Measurements from ENCODE around the gene LYPLA2. TPM values are rescaled to one million over a fixed set of nuclear protein-coding genes. Genes with fewer than 3 reads are reported as not detected.
"Not testable (repeated sequence)": the region's sequence is repeated elsewhere in the genome, so short reads cannot be mapped to it uniquely, and the experiment has no call there.

LYPLA2 gene
- total and polyA plus RNA-seq, 2 experiments from 2014 or later: 73.6 to 150 TPM

GRCh38 chr1:23772854-23773242 is 18.1 kb upstream of the LYPLA2 start:
- no peak for DNase-seq (ENCODE audit: low read depth in 1 of 2, low spot score in 1 of 2)
- no peaks in the 10 kb centered on the region for H3K36me3 ChIP-seq
- H3K4me1 ChIP-seq (ENCODE audit: low read depth): peaks cover 22% of the 10 kb centered on the region
- H3K9me3 ChIP-seq (ENCODE audit: low read depth): no peaks in the 10 kb centered on the region
- no peak overlapping the region for H3K27ac ChIP-seq
- H3K4me3 ChIP-seq: no peak overlapping the region
- TF ChIP-seq CTCF (IDR thresholded peaks at IDR 0.05; ENCODE audit: low read depth, low read length): no peak
- no peaks in the 10 kb centered on the region for H3K27me3 ChIP-seq

GRCh38 chr1:23774174-23774880 is 16.6 kb upstream of the LYPLA2 start:
- peak overlapping the region; percentile 36 for H3K27ac ChIP-seq
- no peak for DNase-seq (ENCODE audit: low read depth in 1 of 2, low spot score in 1 of 2)
- TF ChIP-seq CTCF (IDR thresholded peaks at IDR 0.05; ENCODE audit: low read depth, low read length): no peak

DNA sequence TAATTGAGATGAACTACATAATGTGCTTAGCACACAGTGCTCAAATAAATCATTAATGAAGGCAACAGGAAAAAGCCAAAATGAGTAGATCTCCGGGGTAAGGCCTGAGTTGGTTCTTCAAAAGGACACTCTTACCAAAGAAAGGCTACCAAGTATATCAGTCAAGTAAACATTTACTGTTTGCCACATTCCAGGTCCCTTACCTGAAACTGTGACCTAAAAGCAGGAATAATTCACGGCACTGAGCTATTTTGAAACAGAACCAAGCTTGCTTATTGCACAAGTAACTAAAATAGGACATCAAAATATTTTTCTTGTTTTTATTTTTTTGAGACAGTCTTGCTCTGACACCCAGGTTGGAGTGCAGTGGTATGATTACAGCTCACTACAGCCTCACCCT is 14.7 kb upstream of the LYPLA2 start:
- no peak for DNase-seq (ENCODE audit: low read depth in 1 of 2, low spot score in 1 of 2)
- no peaks in the 10 kb centered on the region for H3K9me3 ChIP-seq (ENCODE audit: low read depth)
- no peak overlapping the region for H3K27ac ChIP-seq
- H3K4me1 ChIP-seq (ENCODE audit: low read depth): peaks cover 14% of the 10 kb centered on the region
- H3K36me3 ChIP-seq: no peaks in the 10 kb centered on the region
- H3K27me3 ChIP-seq: no peaks in the 10 kb centered on the region
- TF ChIP-seq CTCF (IDR thresholded peaks at IDR 0.05; ENCODE audit: low read depth, low read length): no peak
- no peak overlapping the region for H3K4me3 ChIP-seq

More at GRCh38 chr1:23774174-23774880, 16.6 kb upstream of the LYPLA2 start:
- Histone ChIP-seq H3K27me3 (no peaks in the 10 kb centered on the region), H3K4me3 (no peak overlapping the region), H3K4me1 (ENCODE audit: low read depth) (peaks cover 13% of the 10 kb centered on the region), H3K36me3 (no peaks in the 10 kb centered on the region), H3K9me3 (ENCODE audit: low read depth) (no peaks in the 10 kb centered on the region)

GRCh38 chr1:23777979-23778814 is 12.7 kb upstream of the LYPLA2 start, which contains the start of gene PITHD1:
PITHD1 (plus strand) TSS chr1:23778418; CDS start chr1:23778516, 98 bp downstream.
- peak within 1 kb of the TSS; percentile 86 for H3K27ac ChIP-seq
- no peak for TF ChIP-seq CTCF (IDR thresholded peaks at IDR 0.05; ENCODE audit: low read depth, low read length)
- H3K4me3 ChIP-seq: peak within 1 kb of the TSS; percentile 88
- DNase-seq (ENCODE audit: low read depth in 1 of 2, low spot score in 1 of 2): peak; percentile 90 to 91
- H3K27me3 ChIP-seq: no peaks in the 10 kb centered on the region
- peaks cover 2% of the 10 kb centered on the region for H3K36me3 ChIP-seq
- H3K4me1 ChIP-seq (ENCODE audit: low read depth): peaks cover 14% of the 10 kb centered on the region
- no peaks in the 10 kb centered on the region for H3K9me3 ChIP-seq (ENCODE audit: low read depth)

DNA sequence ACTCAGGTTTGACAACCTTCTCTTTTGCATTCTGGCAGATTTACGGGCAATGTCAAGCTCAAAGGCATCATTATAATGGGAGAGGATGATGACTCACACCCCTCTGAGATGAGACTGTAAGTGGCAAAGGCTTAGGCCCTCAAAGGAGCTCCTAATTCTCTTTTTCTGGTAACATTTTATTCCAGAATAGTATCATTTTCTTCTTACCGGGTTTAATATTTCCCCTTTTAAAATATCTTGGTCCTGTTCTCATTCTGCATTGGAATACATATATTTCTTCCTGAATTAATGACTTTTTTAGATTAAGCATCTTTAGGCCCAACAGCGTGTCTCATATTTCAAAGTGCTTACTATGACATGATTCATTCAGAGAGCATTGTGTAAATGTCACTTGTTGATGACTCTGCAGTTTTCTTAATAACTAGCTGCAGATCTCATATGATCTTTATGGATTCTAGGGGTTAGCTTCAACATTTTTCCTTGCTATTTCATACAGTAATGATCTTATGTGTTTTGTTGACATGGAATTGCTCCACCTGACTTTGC is 11.0 kb upstream of the LYPLA2 start:
- H3K4me3 ChIP-seq: no peak overlapping the region
- peaks cover 12% of the 10 kb centered on the region for H3K4me1 ChIP-seq (ENCODE audit: low read depth)
- H3K27ac ChIP-seq: no peak overlapping the region
- no peaks in the 10 kb centered on the region for H3K9me3 ChIP-seq (ENCODE audit: low read depth)
- no peak for DNase-seq (ENCODE audit: low read depth in 1 of 2, low spot score in 1 of 2)
- H3K36me3 ChIP-seq: peaks cover 7% of the 10 kb centered on the region
- H3K27me3 ChIP-seq: no peaks in the 10 kb centered on the region
- TF ChIP-seq CTCF (IDR thresholded peaks at IDR 0.05; ENCODE audit: low read depth, low read length): no peak

DNA sequence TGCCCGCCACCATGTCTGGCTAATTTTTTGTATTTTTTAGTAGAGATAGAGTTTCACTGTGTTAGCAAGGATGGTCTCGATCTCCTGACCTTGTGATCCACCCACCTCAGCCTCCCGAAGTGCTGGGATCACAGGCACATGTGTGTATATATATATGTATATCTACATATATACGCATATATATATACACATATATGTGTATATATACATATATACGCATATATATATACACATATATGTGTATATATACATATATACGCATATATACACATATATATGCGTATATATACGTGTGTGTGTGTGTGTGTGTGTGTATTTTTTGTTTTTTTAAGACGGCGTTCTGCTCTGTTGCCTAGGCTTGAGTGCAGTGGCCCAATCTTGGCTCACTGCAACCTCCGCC is 7.8 kb upstream of the LYPLA2 start:
- not testable (repeated sequence) for H3K27me3 ChIP-seq; H3K4me1 ChIP-seq (ENCODE audit: low read depth); DNase-seq (ENCODE audit: low read depth in 1 of 2, low spot score in 1 of 2); H3K9me3 ChIP-seq (ENCODE audit: low read depth); H3K4me3 ChIP-seq; H3K27ac ChIP-seq
- peaks cover 29% of the 10 kb centered on the region for H3K36me3 ChIP-seq

All from cardiac muscle cell (in vitro differentiated cells and primary cell).